Panc1 (cell line): ENCODE measurements around the gene DLG2. TPM values are rescaled to one million over a fixed set of nuclear protein-coding genes. Genes with fewer than 3 reads are reported as not detected.

Source experiments
- ATAC-seq: fragments of 200-7000 bp; cut with Tn5 transposase; 2 replicates; pipeline ENCODE4 v1.9.1; 2020; ENCODE audit warnings: mild to moderate bottlenecking, moderate library complexity
- BruUV-seq: library from RNA; stranded (reverse); fragments of 400-500 nt; replicated peaks from 2 replicates; lab custom pipeline; 2021; lab: Mats Ljungman, UMichigan
- CTCF ChIA-PET: fragments of 300-600 bp; sonication (Branson Sonifier 250); formaldehyde crosslinking; loops from one replicate; lab custom pipeline; 2022; ENCODE audit warnings: antibody characterized with exemption; lab: Charles Lee
- POLR2A ChIA-PET: fragments of 300-600 bp; sonication (Branson Sonifier 250); formaldehyde crosslinking; loops from one replicate; lab custom pipeline; 2022; ENCODE audit warnings: antibody characterized with exemption; lab: Charles Lee
- DNase-seq: peaks from one replicate; pipeline ENCODE4 v3.0.0-alpha.2; 2010; ENCODE audit warnings: low read depth, low spot score
- H3K27ac ChIP-seq: 2 replicates; pipeline ENCODE4 v1.5.1; 2011; ENCODE audit warnings: mild to moderate bottlenecking, low read length, inconsistent platforms
- H3K27me3 ChIP-seq: fragments of 200-500 bp; sonication (Bioruptor generic); 2 replicates; pipeline ENCODE4 v1.6.0; 2014; ENCODE audit warnings: low read length, inconsistent platforms; ENCODE audit not compliant: control insufficient read depth, insufficient read depth
- H3K36me3 ChIP-seq: fragments of 200-500 bp; sonication (Bioruptor generic); 2 replicates; pipeline ENCODE4 v1.5.1; 2014; ENCODE audit warnings: inconsistent platforms, mild to moderate bottlenecking, low read length, moderate library complexity; ENCODE audit not compliant: control insufficient read depth, insufficient read depth
- H3K4me1 ChIP-seq: 2 replicates; pipeline ENCODE4 v1.5.1; 2011; ENCODE audit warnings: inconsistent platforms, mild to moderate bottlenecking, low read length, moderate library complexity; ENCODE audit not compliant: control insufficient read depth, insufficient read depth
- H3K4me3 ChIP-seq, 2 experiments: 2 replicates each; pipeline ENCODE4 v1.5.1; 2011 to 2012; ENCODE audit warnings: low read depth in 2 of 2, low read length in 2 of 2, mild to moderate bottlenecking in 2 of 2, inconsistent platforms in 1 of 2, moderate library complexity in 1 of 2
- H3K9me3 ChIP-seq: fragments of 200-500 bp; sonication (Bioruptor generic); 2 replicates; pipeline ENCODE4 v1.5.1; 2014; ENCODE audit warnings: low read depth, mild to moderate bottlenecking, inconsistent platforms, low read length, moderate library complexity; ENCODE audit not compliant: control insufficient read depth, insufficient read depth
- CTCF ChIP-seq: fragments of 450-650 bp; IDR thresholded peaks from 2 replicates; pipeline ENCODE4 v1.5.1; 2017; ENCODE audit warnings: mild to moderate bottlenecking
- POLR2AphosphoS5 ChIP-seq: IDR thresholded peaks from 2 replicates; pipeline ENCODE4 v1.6.1; 2012; ENCODE audit warnings: mild to moderate bottlenecking, low read depth, low read length, moderate library complexity
- SIN3A ChIP-seq: IDR thresholded peaks from 2 replicates; pipeline ENCODE4 v1.6.1; 2012; ENCODE audit warnings: low read depth, mild to moderate bottlenecking, low read length, moderate library complexity, borderline replicate concordance; ENCODE audit not compliant: insufficient read depth
- TCF7L2 ChIP-seq: IDR thresholded peaks from 2 replicates; pipeline ENCODE4 v1.6.1; 2011; ENCODE audit warnings: mild to moderate bottlenecking, low read depth, low read length, inconsistent platforms
- in situ Hi-C: cut with HindIII; loops from 2 replicates; pipeline ENCODE4 v1.10.0; 2016; ENCODE audit warnings: low sequenced_read_pairs, low pct_unique_long_range_greater_than_20kb
- intact Hi-C: fragments of 100-400 bp; cut with micrococcal nuclease; formaldehyde crosslinking; loops from one replicate; pipeline ENCODE4 v1.10.0; 2022; ENCODE audit not compliant: unreplicated experiment
- total RNA-seq: library from RNA; stranded (reverse); gene quantifications from one replicate; pipeline ENCODE4 v1.2.1, GENCODE V29; 2021; ENCODE audit not compliant: unreplicated experiment
- TF ChIP-seq, protein P1 (sequence below), 2 experiments: IDR thresholded peaks; 2 replicates each; pipeline ENCODE4 v1.6.1; 2011 to 2012; ENCODE audit warnings: low read depth in 2 of 2, control low read depth in 1 of 2, low read length in 1 of 2, mild to moderate bottlenecking in 1 of 2, moderate library complexity in 1 of 2; ENCODE audit not compliant: insufficient read depth in 1 of 2

DLG2 gene
- total RNA-seq, 1 experiment from 2014 or later: 4.2 TPM

- ChIA-PET POLR2A (no interaction called here), CTCF (interaction anchor here (0.6 kb wide), 1 partner anchor 49 kb away, joined by 4 read pairs; no protein-coding TSS in a partner anchor)
- Histone ChIP-seq H3K27ac (no peak overlapping the region), H3K27me3 (peaks cover 2% of the 10 kb centered on the region), H3K4me1 (no peaks in the 10 kb centered on the region; the same call in 1 of the 2 replicates), H3K4me3 (no peak overlapping the region), H3K36me3 (no peaks in the 10 kb centered on the region), H3K9me3 (no peaks in the 10 kb centered on the region)
- ATAC-seq (no peak), DNase-seq (no peak)
- in situ Hi-C loops: no loop called here
- TF ChIP-seq, protein P1, sequence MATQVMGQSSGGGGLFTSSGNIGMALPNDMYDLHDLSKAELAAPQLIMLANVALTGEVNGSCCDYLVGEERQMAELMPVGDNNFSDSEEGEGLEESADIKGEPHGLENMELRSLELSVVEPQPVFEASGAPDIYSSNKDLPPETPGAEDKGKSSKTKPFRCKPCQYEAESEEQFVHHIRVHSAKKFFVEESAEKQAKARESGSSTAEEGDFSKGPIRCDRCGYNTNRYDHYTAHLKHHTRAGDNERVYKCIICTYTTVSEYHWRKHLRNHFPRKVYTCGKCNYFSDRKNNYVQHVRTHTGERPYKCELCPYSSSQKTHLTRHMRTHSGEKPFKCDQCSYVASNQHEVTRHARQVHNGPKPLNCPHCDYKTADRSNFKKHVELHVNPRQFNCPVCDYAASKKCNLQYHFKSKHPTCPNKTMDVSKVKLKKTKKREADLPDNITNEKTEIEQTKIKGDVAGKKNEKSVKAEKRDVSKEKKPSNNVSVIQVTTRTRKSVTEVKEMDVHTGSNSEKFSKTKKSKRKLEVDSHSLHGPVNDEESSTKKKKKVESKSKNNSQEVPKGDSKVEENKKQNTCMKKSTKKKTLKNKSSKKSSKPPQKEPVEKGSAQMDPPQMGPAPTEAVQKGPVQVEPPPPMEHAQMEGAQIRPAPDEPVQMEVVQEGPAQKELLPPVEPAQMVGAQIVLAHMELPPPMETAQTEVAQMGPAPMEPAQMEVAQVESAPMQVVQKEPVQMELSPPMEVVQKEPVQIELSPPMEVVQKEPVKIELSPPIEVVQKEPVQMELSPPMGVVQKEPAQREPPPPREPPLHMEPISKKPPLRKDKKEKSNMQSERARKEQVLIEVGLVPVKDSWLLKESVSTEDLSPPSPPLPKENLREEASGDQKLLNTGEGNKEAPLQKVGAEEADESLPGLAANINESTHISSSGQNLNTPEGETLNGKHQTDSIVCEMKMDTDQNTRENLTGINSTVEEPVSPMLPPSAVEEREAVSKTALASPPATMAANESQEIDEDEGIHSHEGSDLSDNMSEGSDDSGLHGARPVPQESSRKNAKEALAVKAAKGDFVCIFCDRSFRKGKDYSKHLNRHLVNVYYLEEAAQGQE (IDR thresholded peaks at IDR 0.05; ENCODE audit: insufficient read depth in 1 of 2, low read depth in 2 of 2, low read length in 1 of 2): no peak
- no peak for TF ChIP-seq TCF7L2
- no peak for TF ChIP-seq SIN3A
- TF ChIP-seq CTCF: no peak
- TF ChIP-seq POLR2AphosphoS5: no peak
- BruUV-seq: no TSS peak
- intact Hi-C loops: no loop called here
These were observed 702.9 kb downstream of the DLG2 start for GRCh38 chr11:84924154-84924692.

- no peaks in the 10 kb centered on the region; the same call in 1 of the 2 replicates for H3K4me1 ChIP-seq
- DNase-seq (no peak), ATAC-seq (no peak)
- ChIA-PET CTCF (interaction anchor here (0.6 to 0.8 kb wide), 2 partner anchors 48 to 444 kb away, joined by 4 to 13 read pairs; no protein-coding TSS in a partner anchor), POLR2A (interaction anchor here (0.6 kb wide), 1 partner anchor 220 kb away, joined by 3 read pairs; no protein-coding TSS in a partner anchor)
- H3K36me3 ChIP-seq: no peaks in the 10 kb centered on the region
- TF ChIP-seq TCF7L2 (no peak), CTCF (no peak), POLR2AphosphoS5 (no peak), SIN3A (no peak)
- TF ChIP-seq, protein P1 (IDR thresholded peaks at IDR 0.05; ENCODE audit: insufficient read depth in 1 of 2, low read depth in 2 of 2, low read length in 1 of 2): no peak
- intact Hi-C loops: no loop called here
- no TSS peak for BruUV-seq
- H3K27ac ChIP-seq: no peak overlapping the region
- H3K9me3 ChIP-seq: no peaks in the 10 kb centered on the region
- peaks cover 2% of the 10 kb centered on the region for H3K27me3 ChIP-seq
- H3K4me3 ChIP-seq: no peak overlapping the region
- in situ Hi-C loops: no loop called here
These were observed 703.7 kb downstream of the DLG2 start for GRCh38 chr11:84923489-84923888.
